Neuronal stem cell (in vitro differentiated cells): Measurements from ENCODE around the gene CNTN5.

ENCODE experiments used
- DNase-seq: peaks from one replicate; pipeline ENCODE4 v3.0.0-alpha.2; 2013; ENCODE audit warnings: low spot score
- H2AFZ ChIP-seq: one replicate; pipeline ENCODE4 v1.6.1; 2013; ENCODE audit warnings: mild to moderate bottlenecking, low read length, inconsistent platforms
- H2AK5ac ChIP-seq: 2 replicates; pipeline ENCODE4 v1.6.1; 2013; ENCODE audit warnings: low read depth, mild to moderate bottlenecking, inconsistent platforms, low read length, moderate library complexity, mixed read lengths
- H2BK120ac ChIP-seq: 2 replicates; pipeline ENCODE4 v1.6.1; 2013; ENCODE audit warnings: low read depth, mild to moderate bottlenecking, inconsistent platforms, low read length, moderate library complexity, mixed read lengths
- H2BK12ac ChIP-seq: one replicate; pipeline ENCODE4 v1.6.1; 2013; ENCODE audit warnings: low read length, inconsistent platforms
- H2BK15ac ChIP-seq: 2 replicates; pipeline ENCODE4 v1.6.1; 2013; ENCODE audit warnings: mild to moderate bottlenecking, low read length, inconsistent platforms, mixed read lengths
- H2BK5ac ChIP-seq: one replicate; pipeline ENCODE4 v1.6.1; 2013; ENCODE audit warnings: inconsistent platforms, mild to moderate bottlenecking, low read length, moderate library complexity
- H3K14ac ChIP-seq: one replicate; pipeline ENCODE4 v1.6.1; 2013; ENCODE audit warnings: low read length, inconsistent platforms
- H3K18ac ChIP-seq: 2 replicates; pipeline ENCODE4 v1.6.1; 2013; ENCODE audit warnings: low read length, inconsistent platforms
- H3K23ac ChIP-seq: 2 replicates; pipeline ENCODE4 v1.6.1; 2013; ENCODE audit warnings: low read depth, mild to moderate bottlenecking, mixed read lengths, low read length, inconsistent platforms; ENCODE audit not compliant: poor library complexity
- H3K27ac ChIP-seq: replicated peaks from 3 replicates; pipeline ENCODE4 v1.5.1; 2013; ENCODE audit warnings: low read length, inconsistent platforms
- H3K27me3 ChIP-seq, 3 experiments: 2 replicates each; pipeline ENCODE4 v1.6.1; 2013; ENCODE audit warnings: low read length in 3 of 3, mild to moderate bottlenecking in 2 of 3, inconsistent platforms in 1 of 3, low read depth in 1 of 3, mixed read lengths in 1 of 3, moderate library complexity in 1 of 3; ENCODE audit not compliant: control insufficient read depth in 3 of 3, insufficient read depth in 3 of 3
- H3K36me3 ChIP-seq, 2 donors: replicated peaks in 1 of 2; 2 replicates each; pipeline ENCODE4 v1.6.1; 2013; ENCODE audit warnings: low read length in 2 of 2; ENCODE audit not compliant: control insufficient read depth in 2 of 2, insufficient read depth in 2 of 2
- H3K4ac ChIP-seq: 2 replicates; pipeline ENCODE4 v1.6.1; 2013; ENCODE audit warnings: inconsistent platforms, mild to moderate bottlenecking, low read length, moderate library complexity
- H3K4me1 ChIP-seq, 2 donors: 1 replicate in 1 of 2; 2 replicates in 1 of 2; pipeline ENCODE4 v1.6.1; 2013; ENCODE audit warnings: low read length in 2 of 2, low read depth in 1 of 2; ENCODE audit not compliant: control insufficient read depth in 2 of 2, insufficient read depth in 1 of 2
- H3K4me2 ChIP-seq: one replicate; pipeline ENCODE4 v1.6.1; 2013; ENCODE audit warnings: mild to moderate bottlenecking, low read length, inconsistent platforms; ENCODE audit not compliant: insufficient read depth, poor library complexity, severe bottlenecking
- H3K4me3 ChIP-seq, 2 donors: 2 replicates each; pipeline ENCODE4 v1.5.1; 2013; ENCODE audit warnings: low read length in 2 of 2, mild to moderate bottlenecking in 2 of 2, inconsistent platforms in 1 of 2, moderate library complexity in 1 of 2
- H3K79me1 ChIP-seq: one replicate; pipeline ENCODE4 v1.6.1; 2013; ENCODE audit warnings: low read depth, mild to moderate bottlenecking, inconsistent platforms, low read length, moderate library complexity
- H3K9ac ChIP-seq: one replicate; pipeline ENCODE4 v1.6.1; 2013; ENCODE audit warnings: mild to moderate bottlenecking, low read depth, low read length, inconsistent platforms; ENCODE audit not compliant: poor library complexity
- H3K9me3 ChIP-seq, 2 donors: replicated peaks in 1 of 2; 2 replicates each; pipeline versions ENCODE3 to v1.6.1; 2013; ENCODE audit warnings: low read length in 2 of 2, mild to moderate bottlenecking in 2 of 2, inconsistent platforms in 1 of 2, low read depth in 1 of 2, mixed read lengths in 1 of 2, moderate library complexity in 1 of 2; ENCODE audit not compliant: control insufficient read depth in 2 of 2, insufficient read depth in 1 of 2
- H4K8ac ChIP-seq: one replicate; pipeline ENCODE4 v1.6.1; 2013; ENCODE audit warnings: low read depth, mild to moderate bottlenecking, inconsistent platforms, low read length, moderate library complexity
- H4K91ac ChIP-seq: one replicate; pipeline ENCODE4 v1.6.1; 2013; ENCODE audit warnings: low read length, low read depth, mild to moderate bottlenecking, inconsistent platforms; ENCODE audit not compliant: poor library complexity
- WGBS, 2 donors: extraction: QIAGEN DNeasy Blood & Tissue Kit; methylation state at CpG; one replicate each; pipeline ENCODE4 v1.1.7; 2013; ENCODE audit warnings: missing lambda C conversion rate in 2 of 2, mixed read lengths in 1 of 2; ENCODE audit not compliant: insufficient read length in 2 of 2, insufficient replicate concordance in 1 of 2; ENCODE audit errors: extremely low coverage in 2 of 2; 5-methylcytosine and 5-hydroxymethylcytosine counted together

CNTN5 gene

DNA sequence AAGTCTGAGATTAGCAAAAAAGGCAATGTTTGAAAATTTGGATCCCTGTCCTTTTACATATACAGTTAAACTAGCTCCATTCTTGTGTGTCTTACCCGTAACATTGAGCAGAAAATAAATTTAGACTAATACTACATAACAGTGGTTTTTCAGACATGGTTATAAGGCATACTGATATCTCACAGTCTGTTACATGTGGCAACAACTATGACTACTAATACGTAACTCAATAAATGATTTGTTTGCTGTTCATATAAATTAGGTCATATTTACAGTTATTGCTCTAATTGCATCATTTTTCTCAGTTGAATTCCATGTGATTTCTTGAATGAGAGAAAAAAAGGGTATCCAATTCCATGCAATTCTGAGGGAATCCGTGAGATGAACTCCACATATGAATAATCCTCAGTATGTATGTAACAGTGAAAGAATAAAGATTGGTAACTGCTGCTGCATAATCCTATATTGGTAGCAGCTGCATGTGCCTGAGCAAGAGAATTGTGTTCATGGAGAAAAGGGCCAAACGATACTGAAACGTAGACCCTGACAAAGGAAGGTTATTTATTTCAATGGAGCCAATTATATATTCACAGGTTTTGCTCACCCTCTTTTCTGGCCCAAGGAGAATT, 1275.4 kb downstream of the CNTN5 start:
- Histone ChIP-seq H2BK120ac (no peak overlapping the region), H3K27me3 (no peaks in the 10 kb centered on the region), H3K14ac (no peak overlapping the region), H3K4ac (no peak overlapping the region), H3K9ac (no peak overlapping the region), H2BK12ac (no peak overlapping the region), H3K9me3 (no peaks in the 10 kb centered on the region), H3K4me2 (no peak overlapping the region), H3K4me1 (peaks cover 0 to 17% of the 10 kb centered on the region in 2 donors), H3K36me3 (no peaks in the 10 kb centered on the region), H2AK5ac (no peak overlapping the region), H3K23ac (no peak overlapping the region), H2AFZ (no peak overlapping the region), H3K4me3 (no peak overlapping the region), H4K91ac (no peak overlapping the region), H3K27ac (no peak overlapping the region), H4K8ac (no peak overlapping the region), H2BK5ac (no peak overlapping the region), H3K18ac (no peak overlapping the region), H3K79me1 (no peaks in the 10 kb centered on the region), H2BK15ac (no peak overlapping the region)
- no peak for DNase-seq
- WGBS, 2 donors: no CpG with 5 or more reads among the region's 5 CpGs

DNA sequence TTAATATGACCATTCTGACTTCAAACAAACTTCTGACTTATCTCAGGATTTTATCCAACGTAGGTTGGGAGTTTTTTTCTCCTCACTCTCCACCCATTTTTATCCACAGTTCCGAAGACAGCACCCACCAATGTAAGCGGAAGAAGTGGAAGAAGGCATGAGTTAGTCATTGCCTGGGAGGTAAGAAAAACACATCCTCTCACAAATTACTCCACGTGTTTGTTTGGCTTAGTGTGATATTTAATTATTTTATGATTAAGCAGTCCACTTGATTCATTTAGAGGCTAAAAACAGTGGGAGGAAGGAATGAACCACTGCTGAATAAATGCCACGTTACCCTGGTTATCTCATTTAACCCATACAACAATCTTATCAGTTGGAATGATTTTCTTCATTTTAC, 1276.8 kb downstream of the CNTN5 start:
- no CpG with 5 or more reads among the region's 5 CpGs for WGBS, 2 donors
- H3K4ac ChIP-seq: no peak overlapping the region
- DNase-seq: no peak

DNA sequence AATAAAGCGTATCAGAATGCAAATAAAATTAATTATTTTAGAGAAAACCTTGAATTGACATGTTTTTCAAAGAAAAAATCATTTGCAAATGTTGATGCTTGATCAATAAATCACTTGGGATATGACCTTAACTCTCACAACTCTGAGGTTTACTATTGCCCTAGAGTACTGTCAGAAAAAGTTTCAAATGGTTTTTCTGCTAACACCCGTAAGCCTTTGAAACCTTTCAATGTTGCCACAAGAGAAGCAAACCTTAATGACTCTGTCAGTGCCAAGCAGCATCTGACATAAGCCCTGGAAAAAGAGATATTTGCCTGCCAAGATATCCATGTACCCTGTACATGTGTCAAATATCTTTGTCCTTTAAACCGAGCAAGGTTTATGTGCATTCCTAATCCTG, 1282.1 kb downstream of the CNTN5 start:
- no peak overlapping the region for H2AFZ ChIP-seq
- no CpG with 5 or more reads among the region's 3 CpGs for WGBS, 2 donors

More for the DNA sequence above, 1276.8 kb downstream of the CNTN5 start:
- Histone ChIP-seq H2BK5ac (no peak overlapping the region), H4K91ac (no peak overlapping the region), H2AK5ac (no peak overlapping the region), H2AFZ (peak overlapping the region; percentile 27), H3K18ac (no peak overlapping the region), H3K9ac (no peak overlapping the region), H3K23ac (no peak overlapping the region), H2BK15ac (no peak overlapping the region), H3K36me3 (no peaks in the 10 kb centered on the region), H2BK120ac (no peak overlapping the region), H4K8ac (no peak overlapping the region), H3K27me3 (no peaks in the 10 kb centered on the region), H3K14ac (no peak overlapping the region), H3K79me1 (no peaks in the 10 kb centered on the region), H2BK12ac (no peak overlapping the region), H3K9me3 (no peaks in the 10 kb centered on the region), H3K27ac (no peak overlapping the region), H3K4me1 (peaks cover 0 to 17% of the 10 kb centered on the region in 2 donors), H3K4me3 (no peak overlapping the region), H3K4me2 (no peak overlapping the region)

DNA sequence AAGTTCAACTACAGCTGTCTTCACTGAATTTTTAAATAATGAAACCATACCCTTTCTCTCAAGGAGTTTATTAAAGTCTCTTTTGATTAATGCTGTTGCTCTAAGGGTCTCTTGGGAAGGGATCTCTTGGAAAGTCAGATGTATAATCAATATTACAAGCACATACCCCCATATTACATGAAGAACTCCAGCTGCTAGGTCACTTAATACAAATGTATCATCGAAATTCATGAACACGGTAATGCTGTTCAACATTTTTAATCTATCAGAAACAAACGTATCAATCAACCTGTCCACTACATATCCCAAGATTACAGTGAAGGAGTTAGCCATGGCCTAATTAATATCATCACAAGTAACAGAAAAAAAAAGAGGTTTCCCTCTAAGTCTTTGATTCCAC, 1283.1 kb downstream of the CNTN5 start:
- no peak overlapping the region for H3K4me2 ChIP-seq
- no peak overlapping the region for H3K18ac ChIP-seq
- H3K4me1 ChIP-seq: peaks cover 0 to 4% of the 10 kb centered on the region in 2 donors
- no peak overlapping the region for H3K4me3 ChIP-seq
- H3K4ac ChIP-seq: no peak overlapping the region
- WGBS, 2 donors: no CpG with 5 or more reads among the region's 3 CpGs
- H2BK120ac ChIP-seq: no peak overlapping the region
- H4K91ac ChIP-seq: no peak overlapping the region
- no peak overlapping the region for H3K14ac ChIP-seq
- no peak overlapping the region for H3K23ac ChIP-seq
- H4K8ac ChIP-seq: no peak overlapping the region
- no peak overlapping the region for H3K9ac ChIP-seq
- H3K79me1 ChIP-seq: no peaks in the 10 kb centered on the region
- no peak overlapping the region for H3K27ac ChIP-seq
- no peaks in the 10 kb centered on the region for H3K9me3 ChIP-seq
- H2AK5ac ChIP-seq: no peak overlapping the region
- no peak overlapping the region for H2BK15ac ChIP-seq
- H2BK5ac ChIP-seq: no peak overlapping the region
- H2BK12ac ChIP-seq: no peak overlapping the region
- H3K36me3 ChIP-seq: no peaks in the 10 kb centered on the region
- no peaks in the 10 kb centered on the region for H3K27me3 ChIP-seq
- H2AFZ ChIP-seq: no peak overlapping the region
- DNase-seq: no peak

More for the DNA sequence above, 1282.1 kb downstream of the CNTN5 start:
- Histone ChIP-seq H3K79me1 (no peaks in the 10 kb centered on the region), H3K27ac (no peak overlapping the region), H4K8ac (no peak overlapping the region), H2BK12ac (no peak overlapping the region), H3K36me3 (no peaks in the 10 kb centered on the region), H3K9me3 (no peaks in the 10 kb centered on the region), H2BK15ac (no peak overlapping the region), H3K18ac (no peak overlapping the region), H2BK5ac (no peak overlapping the region), H2BK120ac (no peak overlapping the region), H3K23ac (no peak overlapping the region), H4K91ac (no peak overlapping the region), H3K4me2 (no peak overlapping the region), H3K4me1 (no peaks in the 10 kb centered on the region), H3K27me3 (no peaks in the 10 kb centered on the region), H2AK5ac (no peak overlapping the region), H3K4ac (no peak overlapping the region), H3K4me3 (no peak overlapping the region), H3K14ac (no peak overlapping the region), H3K9ac (no peak overlapping the region)
- no peak for DNase-seq
